Airway epithelial cell (primary cell): ENCODE results near the gene LYVE1. TPM values are rescaled to one million over a fixed set of nuclear protein-coding genes. Genes with fewer than 3 reads are reported as not detected.

ENCODE experiments used
- total RNA-seq: library from RNA; depleted of rRNA; stranded (reverse); fragments of >200 nt; gene quantifications from 2 replicates; pipeline ENCODE4 v1.2.3, GENCODE V29; 2015

The LYVE1 gene
- not detected in 2 replicates for total RNA-seq

GRCh38 chr11:10568486-10568941 lies at the start of gene LYVE1:
Gene LYVE1, minus strand, starts transcription at chr11:10568665. Its CDS starts 133 bp downstream, at chr11:10568532.

GRCh38 chr11:10540915-10541560 lies 27.4 kb downstream of the LYVE1 start, which contains the start of gene RNF141:
Gene RNF141, minus strand, starts transcription at chr11:10541187. Its CDS starts 7,029 bp downstream, at chr11:10534158.

Other genes with a start within 250 kb of the LYVE1 start
- gene AMPD3, start 113.4 kb downstream of the LYVE1 start, total RNA-seq = 5.9 and 8.6 TPM in 2 replicates
- 44.7 and 53.4 TPM in 2 replicates for gene RNF141, start 27.5 kb downstream of the LYVE1 start, total RNA-seq
- 0.09 and 0.49 TPM in 2 replicates for gene IRAG1, start 125.1 kb upstream of the LYVE1 start, total RNA-seq
- 14.8 and 22.1 TPM in 2 replicates for gene CTR9, start 182.6 kb upstream of the LYVE1 start, total RNA-seq
- 535 and 644 TPM in 2 replicates for gene EIF4G2, start 240.3 kb upstream of the LYVE1 start, total RNA-seq